C4-2B (cell line): ENCODE data around the gene OR56A3.

Experiments used
- ZFX ChIP-seq: fragments of 450-650 bp; IDR thresholded peaks from 2 replicates; pipeline ENCODE4 v1.6.1; 2017
- TF ChIP-seq, protein P1 (sequence below): fragments of 450-650 bp; conservative IDR thresholded peaks from 2 replicates; pipeline ENCODE4 v1.5.1; 2017; ENCODE audit warnings: mild to moderate bottlenecking

DNA sequence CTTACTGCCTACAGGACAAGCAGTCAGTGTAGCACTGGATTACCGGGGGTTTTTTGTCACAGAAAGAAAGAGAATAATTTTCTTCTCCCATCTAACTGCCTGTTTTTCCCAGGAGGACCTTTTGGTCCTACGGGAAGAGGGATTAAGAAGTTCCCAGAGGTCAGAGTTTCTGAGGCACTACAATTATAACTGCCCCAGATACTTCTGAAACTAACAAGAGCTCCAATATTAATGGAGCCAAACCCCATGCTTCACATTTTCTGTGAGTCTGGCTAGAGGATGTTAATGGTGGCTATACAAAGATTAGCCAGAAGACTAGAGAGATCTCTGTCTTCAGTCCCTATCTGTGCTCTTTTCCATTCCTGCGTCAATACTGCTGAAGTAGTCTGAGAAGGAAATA, at the start of gene OR56A3:
- TF ChIP-seq, protein P1, sequence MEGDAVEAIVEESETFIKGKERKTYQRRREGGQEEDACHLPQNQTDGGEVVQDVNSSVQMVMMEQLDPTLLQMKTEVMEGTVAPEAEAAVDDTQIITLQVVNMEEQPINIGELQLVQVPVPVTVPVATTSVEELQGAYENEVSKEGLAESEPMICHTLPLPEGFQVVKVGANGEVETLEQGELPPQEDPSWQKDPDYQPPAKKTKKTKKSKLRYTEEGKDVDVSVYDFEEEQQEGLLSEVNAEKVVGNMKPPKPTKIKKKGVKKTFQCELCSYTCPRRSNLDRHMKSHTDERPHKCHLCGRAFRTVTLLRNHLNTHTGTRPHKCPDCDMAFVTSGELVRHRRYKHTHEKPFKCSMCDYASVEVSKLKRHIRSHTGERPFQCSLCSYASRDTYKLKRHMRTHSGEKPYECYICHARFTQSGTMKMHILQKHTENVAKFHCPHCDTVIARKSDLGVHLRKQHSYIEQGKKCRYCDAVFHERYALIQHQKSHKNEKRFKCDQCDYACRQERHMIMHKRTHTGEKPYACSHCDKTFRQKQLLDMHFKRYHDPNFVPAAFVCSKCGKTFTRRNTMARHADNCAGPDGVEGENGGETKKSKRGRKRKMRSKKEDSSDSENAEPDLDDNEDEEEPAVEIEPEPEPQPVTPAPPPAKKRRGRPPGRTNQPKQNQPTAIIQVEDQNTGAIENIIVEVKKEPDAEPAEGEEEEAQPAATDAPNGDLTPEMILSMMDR = no peak
- TF ChIP-seq ZFX = no peak
